GM21360 (cell line): ENCODE measurements around the gene TLE1.
"Not testable (repeated sequence)": the region's sequence is repeated elsewhere in the genome, so short reads cannot be mapped to it uniquely, and the experiment has no call there.

Source experiments
- ATAC-seq: cut with Tn5 transposase; IDR thresholded peaks from one replicate; pipeline ENCODE4 v1.9.1; 2021; ENCODE audit warnings: mild to moderate bottlenecking, moderate library complexity; ENCODE audit not compliant: unreplicated experiment

Gene TLE1

DNA sequence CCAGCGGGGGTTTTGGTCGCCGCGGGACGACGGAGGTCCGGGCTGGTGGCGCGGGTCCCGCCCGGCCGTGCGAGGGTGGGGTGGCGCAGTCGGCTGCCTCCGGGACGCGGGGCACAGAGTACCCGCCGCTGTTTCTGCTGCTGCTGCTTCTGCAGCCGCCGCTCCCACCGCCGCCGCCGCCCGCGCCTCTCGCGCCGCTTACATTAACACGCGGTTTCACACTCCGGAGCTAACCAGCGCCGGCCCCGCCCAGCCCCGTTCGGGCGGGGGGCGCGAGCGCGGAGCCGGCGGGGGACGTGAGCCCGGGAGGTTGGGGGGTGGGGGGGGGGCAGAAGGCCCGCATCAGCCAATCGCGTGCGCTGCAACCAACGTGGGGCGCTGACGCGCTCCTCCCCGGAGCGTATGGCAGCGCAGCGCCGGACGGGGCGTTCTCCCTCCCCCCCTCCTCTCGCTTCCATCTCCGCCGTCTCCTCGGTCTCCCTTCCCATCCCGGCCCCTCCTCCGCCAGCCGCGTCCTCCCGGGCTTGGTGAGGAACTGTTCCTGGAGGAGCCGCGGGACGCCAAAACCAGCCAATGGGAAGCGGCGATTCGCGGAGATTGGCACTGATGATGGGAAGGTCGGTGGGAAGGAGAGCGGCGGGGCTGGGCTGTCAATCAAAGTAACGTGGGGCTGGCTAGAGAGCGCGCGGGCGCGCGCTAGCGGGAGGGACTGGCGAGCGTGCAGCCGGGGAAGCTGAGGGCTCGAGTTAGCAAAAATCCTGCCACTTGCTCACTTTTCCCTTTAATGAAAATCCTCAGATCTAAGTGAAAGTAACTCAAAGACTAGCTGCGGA is at the start of gene TLE1:
Gene TLE1, minus strand, starts transcription at position 205 of the 833 bp plus-strand sequence. CDS start 1,307 bp downstream, outside the sequence.
- ATAC-seq: peak; percentile 81

DNA sequence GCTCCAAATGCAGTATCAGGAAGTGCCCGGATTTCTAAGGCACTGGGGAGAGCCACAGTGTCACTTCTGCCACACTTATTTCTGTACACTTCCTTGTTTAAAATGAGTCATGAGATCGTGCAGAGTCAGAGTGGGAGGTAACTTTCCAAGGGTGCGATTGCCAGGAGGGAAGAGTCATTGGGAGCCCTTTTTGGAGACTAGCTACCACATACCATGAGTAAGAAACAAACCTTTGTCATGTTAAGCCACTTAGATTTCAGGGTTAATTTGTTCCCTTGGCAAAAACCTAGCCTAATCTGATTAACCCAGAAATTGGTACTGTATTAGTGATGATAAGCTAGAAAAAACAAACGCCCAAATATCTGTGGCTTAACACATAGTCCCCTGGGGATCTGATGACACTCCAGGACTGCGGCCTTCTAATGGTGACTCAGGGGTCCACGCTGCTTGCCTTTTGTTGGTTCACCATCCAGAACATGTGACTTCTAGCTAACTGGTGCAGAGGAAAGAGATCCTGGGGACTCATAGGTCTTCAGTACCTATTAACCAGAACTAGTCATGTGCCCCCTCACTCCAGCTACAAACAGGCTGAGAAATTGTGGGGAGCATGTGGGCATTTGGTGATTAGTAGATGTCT is 48.6 kb upstream of the TLE1 start:
- no peak for ATAC-seq

DNA sequence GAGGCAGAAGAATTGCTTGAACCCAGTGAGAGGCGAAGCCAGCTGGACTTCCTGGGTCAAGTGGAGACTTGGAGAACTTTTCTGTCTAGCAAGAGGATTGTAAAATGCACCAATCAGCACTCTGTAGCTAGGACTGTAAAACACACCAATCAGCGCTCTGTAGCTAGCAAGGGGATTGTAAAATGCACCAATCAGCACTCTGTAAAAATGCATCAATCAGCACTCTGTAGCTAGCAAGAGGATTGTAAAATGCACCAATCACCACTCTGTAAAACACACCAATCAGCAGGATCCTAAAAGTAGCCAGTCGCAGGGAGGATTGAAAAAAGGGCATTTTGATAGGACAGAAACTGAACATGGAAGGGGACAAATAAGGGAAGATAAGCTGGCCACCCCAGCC is 41.2 kb upstream of the TLE1 start:
- ATAC-seq: not testable (repeated sequence)

DNA sequence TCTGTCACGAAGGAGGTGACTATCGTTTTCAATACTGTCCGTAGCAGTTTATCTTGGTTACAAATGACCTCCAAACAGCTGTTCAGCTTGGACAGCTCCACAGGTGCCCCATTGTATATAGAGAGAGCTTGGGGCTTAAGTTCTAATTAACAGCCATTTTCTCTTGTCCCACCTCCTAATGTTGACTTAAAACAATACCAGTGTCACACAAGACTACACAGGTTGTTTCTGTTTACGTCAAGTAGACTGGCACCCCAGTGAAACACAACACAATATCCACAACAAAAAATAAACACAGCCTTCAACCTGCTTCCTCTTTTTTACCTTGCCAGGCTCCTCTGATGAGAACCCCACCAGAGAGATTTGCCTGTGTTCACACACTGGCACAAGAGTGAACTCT is 39.8 kb upstream of the TLE1 start:
- ATAC-seq: peak; percentile 83

DNA sequence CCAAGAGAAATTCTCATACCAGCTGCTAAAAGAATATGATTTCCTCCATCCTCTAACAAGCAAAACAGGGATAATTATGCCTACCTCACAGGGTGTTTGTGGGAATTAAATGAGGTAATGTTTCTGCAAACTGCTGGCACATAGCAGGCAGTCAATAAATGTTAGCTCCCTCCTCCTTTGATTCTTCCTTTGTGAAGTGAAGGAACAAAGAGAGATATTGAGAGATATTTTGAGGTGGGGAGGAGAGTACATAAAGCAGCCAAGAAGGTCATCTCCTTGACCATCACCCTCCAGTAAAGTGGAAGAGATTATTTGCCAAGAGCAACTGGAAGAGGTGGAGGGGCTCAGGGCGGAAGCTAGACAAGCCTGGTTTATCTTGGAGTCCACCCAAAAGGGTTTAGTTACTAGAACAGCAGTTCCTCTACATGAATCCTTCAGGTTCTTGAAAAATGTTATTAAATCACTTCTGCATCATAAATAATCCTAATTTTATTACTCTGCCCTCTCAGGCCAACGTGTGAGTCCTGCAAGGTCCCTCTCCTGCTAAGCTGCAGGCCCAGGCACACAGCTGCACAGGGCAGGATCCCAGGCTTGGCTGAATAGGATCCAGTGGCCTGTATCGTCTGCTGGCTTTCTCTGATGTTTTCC is 35.0 kb upstream of the TLE1 start:
- ATAC-seq: no peak

DNA sequence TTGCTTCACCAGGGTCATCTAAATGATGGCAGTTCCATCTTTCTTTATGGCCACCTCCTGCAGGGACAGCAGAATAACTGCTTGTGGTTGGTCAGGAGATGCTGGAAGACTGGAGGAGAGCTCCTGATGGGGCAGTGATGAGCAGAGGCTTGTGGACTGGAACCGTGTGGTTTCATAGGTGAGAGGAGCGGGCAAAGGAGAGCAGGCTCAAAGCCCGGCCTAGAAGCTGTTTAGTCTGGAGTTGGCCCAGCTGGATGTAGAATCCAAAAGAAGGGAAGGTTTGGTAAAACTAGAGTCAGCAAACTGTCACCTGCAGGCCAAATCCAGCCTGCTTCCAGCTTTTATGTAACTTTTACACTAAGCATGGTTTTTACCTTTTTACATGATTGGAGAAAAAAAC is 32.9 kb upstream of the TLE1 start:
- ATAC-seq: no peak

DNA sequence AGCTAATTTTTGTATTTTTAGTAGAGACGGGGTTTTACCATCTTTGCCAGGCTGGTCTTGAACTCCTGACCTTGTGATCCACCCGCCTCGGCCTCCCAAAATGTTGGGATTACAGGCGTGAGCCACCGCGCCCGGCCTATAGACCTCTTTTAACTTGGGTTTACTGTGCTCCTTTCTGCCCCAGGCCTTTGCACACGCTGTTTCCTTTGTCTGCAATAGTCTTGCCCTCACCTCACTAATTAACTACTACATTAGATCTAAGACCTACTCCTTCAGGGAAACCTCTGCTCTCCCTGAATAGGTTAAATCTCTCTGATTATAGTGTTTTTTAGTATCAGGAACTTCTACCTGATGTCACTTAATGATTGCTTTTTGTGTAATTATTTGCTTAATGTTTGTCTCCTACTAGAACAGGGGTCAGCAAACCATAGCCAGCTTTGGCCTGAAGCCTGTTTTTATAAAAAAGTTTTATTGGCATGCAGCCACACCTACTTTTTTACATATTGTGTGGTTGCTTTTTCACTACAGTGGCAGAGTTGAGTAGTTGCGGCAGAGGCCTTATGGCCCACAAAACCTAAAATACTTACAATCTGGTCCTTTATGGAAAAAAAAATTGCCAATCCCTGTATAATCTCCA is 31.2 kb upstream of the TLE1 start:
- ATAC-seq: no peak

DNA sequence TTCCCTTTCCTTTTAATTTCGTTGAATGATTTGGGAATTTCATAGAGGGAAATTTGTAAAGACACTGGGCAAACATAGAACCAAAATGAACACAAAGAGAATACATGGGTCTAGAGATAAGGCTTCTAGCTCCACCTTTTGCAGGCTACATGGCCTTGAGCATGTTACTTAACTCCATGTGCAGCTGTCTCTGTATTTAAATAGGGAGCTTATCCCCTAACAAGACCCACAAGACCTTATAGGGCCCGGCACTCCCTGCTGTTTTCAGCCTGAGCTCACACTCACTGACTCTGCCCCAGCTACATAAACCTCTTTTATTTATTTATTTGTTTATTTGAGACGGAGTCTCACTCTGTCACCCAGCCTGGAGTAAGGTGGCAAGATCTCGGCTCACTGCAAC is 30.6 kb upstream of the TLE1 start:
- ATAC-seq: no peak

DNA sequence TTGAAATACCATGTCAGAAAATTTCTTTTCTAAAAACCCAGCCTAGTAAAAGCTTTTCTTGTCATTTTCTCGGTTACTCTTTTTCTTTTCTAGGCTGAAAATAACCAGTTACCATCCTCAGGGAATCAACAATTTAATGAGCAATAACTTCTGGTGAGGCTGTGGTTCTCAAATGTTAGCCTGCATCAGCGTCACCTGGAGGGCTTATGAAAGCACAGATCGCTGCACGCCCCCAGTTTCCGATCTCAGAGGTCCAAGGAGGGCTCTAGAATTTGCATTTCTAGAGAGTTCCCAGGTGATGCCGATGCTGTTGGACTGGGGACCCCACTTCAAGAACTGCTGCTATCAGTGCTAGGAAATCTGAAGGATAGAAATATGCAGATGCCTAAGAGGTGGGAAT is 28.9 kb upstream of the TLE1 start:
- ATAC-seq: no peak

DNA sequence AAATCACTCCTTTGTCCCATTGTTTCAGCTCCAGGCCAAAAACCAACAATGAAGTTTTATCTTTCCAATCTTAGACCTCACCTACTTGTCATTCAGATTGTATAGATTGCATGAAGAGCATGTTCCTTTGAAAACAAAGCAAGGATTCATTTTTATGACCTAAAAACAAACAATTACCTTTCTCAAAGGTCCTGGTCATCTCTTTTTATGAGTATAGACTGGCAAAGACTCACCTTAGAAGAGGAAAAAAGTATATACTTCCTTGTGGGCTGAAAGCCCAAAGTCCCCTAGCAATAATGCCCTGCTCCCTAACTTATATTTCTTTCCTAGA is 28.4 kb upstream of the TLE1 start:
- no peak for ATAC-seq

DNA sequence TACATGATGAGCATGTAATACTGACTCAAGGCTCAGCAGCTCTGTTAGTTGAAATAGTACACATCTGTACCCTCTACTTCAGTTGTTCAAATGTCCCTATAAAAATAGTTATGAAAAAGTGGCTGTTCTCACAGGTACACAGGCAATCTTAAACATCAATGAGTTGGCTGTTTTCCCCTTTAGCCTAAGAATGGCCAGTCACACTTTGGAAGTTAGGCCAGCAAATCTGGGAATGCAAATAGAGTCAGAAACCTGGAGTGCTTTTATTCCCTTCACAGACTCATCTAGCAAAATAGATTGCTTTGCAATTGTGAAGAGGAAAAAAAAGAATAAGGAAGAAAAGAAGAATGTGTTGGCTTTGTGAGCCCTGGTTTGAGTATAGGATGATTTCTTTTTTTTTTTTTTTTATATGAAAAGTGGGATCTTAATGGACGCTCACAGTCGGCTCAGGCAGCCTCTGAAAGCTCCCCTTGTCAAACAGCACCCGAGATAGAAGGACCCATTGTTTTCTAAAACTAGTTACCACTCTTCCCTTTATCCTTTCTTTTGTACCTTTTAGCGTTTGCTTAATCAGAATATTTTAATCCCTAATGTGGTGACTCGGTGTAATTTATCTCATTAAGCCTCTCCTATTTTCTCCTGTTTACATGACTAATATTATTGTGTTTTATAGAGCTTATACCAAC is 27.9 kb upstream of the TLE1 start:
- ATAC-seq: no peak

DNA sequence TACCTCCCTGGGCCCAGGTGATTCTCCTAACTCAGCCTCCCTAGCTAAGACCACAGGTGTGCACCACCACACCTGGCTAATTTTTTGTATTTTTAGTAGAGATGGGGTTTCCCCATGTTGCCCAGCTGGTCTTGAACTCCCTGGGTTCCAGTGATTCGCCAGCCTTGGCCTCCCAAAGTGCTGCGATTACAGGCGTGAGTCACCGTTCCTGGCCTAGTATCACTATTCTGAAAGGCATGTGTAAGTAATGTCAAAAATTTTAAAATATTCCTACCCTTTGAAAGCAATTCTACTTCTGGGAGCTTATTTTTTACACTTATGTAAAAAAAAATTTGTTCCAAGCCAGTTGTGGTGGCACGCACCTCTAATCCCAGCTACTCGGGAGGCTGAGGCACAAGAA is 27.1 kb upstream of the TLE1 start:
- no peak for ATAC-seq

DNA sequence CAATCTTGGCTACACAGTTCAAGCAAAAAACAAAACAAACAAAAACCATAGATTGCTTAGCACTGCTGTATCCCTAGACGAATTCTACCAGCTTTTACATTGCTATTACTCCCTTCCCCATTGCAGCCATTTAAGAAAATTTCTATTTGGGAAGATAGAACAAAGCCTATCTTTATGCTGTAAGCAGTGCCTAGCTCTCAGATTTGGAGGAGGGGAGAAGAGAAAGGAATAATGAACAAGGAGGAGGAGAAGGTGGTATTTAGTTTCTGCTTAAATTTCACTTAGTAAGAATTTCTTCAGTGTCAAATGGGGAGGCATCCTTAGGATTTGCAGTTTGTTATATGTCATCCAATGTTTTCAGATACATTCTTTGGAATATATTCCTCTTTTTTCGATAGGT is 16.2 kb upstream of the TLE1 start:
- no peak for ATAC-seq

DNA sequence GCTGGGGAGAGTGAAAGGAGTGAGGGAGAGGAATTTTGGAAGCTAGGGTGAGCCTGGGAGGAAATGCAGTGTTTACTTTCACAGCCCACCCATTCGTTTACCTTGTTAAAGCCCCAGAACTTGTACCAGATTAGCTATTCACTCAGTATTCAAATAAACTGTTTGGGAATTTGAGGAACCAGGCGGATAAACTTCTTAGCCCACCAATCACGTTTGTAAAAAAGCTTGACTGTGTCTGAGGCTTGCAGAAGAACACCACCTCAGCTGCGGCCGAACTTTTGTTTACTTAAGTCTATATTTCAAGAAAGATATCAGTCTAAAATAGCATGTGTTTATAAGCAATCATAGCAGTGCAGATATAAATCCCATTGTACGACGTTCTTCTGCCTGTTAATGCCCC is 5.2 kb upstream of the TLE1 start:
- ATAC-seq: no peak

DNA sequence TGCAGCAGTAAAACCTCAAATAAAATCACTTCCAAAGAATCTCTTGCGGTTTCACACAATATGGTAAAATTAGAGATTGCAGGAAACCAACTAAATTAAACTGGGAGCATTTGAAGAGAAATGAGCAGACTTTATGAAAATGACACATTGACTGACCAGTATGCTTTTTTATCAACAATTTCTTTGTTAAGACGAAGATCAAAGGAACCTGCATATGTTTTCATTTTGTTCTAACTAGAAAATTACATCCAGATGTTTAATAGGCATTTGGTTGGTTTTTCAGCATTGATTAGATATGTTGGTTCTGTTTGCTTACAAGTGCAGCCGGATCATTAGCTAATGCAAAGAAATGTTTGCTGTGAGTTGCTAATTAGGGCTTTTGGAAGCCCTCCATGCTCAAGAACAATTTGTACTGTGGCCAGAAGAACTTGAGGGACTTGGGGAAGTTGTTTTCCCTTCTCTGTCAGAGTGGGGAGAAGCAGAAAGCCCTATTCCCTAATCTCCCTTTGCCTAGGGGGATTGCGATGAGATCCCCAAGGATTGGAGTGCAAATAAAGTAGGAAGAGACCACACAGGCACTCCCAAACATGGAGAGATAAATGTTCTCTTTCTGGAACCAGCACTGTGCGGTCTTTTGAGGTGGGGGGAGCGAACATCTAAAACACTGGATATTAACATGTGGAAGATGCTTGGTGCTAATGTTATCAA is 4.5 kb upstream of the TLE1 start:
- no peak for ATAC-seq

DNA sequence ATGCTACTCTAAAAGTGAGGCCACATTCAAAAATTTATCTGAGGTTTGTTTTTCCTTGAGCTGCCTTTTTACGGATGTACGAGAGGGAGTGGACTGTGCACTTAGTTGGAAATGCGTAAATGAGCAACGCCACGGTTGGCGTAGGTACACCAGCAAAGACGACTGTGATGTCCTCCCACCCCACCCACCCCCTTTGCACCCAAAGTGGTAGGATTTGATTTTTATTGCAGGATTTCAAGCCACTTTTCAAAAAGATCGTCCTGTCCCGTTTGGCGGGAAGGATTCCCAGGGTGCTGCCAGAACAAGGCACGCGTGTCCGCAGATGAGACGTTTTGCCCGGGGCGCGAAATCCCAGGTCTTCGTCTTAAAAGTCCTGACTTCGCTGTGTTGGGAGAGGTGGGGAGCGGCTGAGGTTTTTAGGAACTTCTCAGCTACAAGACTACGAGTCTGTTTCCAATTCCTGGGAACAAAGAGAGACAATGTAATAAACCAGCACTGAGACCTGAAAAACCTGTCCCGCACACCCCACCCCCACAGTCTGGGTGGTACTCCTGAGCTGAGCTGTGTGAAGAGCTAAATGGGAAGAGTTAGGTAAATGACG is 1.0 kb upstream of the TLE1 start:
- ATAC-seq: no peak

DNA sequence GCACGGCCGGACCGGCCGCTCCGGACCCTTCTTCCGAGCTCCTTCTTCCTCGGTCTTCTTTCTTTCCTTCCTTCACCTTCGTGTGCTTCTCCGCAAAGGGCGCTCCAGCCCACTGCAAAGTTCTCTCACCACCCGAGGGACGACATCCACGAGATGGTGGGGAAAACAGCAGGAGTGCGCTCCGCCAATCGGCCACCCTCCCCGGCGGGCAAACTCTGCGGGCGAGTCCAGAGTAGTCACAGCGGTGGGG is 329 bp downstream of the TLE1 start:
- ATAC-seq: not testable (repeated sequence)

DNA sequence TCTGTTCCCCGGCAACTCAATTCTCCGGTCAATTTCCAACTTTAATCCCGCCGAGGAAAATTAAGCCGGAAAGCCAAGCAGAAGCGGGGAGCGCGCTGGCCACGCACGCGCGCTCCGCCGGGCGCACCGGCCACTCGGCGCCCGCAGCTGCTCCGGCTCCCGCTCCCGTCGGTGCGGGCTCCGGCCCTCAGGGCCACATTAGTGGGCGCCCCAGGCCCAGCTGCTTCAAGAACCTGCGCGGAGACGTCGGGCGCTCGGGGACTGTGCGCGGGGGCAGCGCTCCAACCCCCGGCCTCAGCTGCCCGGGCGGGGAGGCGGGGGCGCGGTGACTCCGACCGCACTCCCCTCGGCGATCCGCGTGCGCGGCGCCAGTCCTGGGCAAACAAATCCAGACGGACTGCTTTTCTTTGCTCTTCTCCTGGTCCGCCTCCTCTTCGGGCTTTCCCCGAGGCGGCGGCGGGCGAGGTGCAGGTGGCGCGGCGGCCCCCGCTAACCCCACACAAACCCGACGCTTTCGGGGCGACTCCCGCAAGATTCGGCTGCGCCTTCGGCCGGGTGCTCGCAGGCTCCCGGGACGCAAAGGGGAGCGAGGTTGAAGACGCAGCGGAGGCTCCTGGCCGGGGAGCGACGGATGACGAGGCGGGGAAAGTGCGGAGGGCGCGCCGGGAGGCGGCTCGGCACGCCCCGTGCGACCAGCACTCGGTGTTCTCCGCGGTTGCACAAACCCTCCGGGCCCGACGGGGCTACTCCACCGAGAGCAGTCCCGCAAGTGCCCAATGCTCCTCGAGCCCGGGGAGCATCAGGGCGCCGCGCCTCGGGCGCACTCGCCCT is 870 bp downstream of the TLE1 start:
- peak; percentile 7 for ATAC-seq

DNA sequence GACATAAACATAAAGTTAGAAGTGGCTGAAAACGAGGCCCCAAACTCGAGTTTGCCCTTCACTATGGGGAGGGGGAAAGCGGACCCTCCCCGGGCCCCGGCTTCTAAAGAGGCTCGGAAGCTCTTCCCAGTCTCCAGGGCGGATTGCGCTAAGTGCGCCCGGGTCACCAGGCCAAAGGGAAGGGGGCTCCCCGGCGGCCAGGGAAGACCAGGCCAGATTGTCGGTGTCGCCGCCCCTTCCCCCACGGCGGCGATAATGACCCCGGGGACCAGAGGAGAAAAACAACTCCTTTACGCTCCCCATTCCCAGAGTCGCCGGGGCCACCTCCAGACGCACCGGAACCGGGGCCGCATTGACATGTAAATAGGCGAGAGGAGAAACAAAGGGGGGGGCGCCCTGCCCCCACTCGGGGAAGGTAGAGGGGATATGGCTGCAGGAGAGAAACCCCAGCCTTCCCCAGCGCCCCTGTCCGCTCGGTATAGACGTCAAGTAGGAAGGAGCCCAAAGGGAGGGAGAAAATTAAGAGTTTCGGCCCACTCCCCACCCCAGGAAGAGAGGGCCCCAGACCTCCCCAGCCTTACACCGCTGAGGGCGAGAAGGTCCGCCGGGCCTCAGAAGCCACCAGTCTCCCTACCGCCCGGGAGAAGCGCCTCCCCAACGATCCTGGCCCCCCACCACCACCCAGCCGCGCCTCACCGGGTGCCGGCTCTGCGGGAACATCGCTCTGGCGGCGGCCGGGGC is 1.7 kb downstream of the TLE1 start:
- no peak for ATAC-seq
